Cerebellar cortex (tissue), 1 donor: ENCODE results near the gene RCE1.

ENCODE experiments used
- DNase-seq: peaks from one replicate; pipeline ENCODE4 v3.0.0-alpha.2; 2015; ENCODE audit warnings: low spot score

Gene RCE1

DNA sequence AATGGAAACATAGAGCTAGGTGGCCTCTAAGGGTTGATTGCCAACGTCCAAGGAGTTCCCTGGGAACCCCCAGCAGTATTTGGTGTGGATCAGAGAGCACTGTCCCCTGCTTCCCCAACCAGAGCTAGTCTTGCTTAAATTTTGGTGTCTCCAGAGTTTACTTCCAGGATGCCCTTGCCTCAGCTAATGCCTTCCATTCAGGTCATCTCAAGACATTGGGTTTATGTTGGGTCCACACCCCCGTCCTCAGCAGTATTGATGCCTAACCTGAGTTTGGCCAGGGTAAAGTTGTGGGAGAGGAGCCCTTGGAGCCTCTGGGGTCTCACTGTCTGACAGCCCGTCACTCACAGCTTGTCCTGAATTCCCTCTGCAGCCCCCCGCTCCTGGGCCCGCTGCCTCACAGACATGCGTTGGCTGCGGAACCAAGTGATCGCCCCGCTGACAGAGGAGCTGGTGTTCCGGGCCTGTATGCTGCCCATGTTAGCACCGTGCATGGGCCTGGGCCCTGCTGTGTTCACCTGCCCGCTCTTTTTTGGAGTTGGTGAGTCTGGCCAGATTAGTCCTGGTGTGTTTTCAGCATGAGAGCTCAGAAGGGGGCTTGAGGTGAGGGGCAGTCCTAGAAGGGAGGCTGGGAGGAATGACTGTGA lies 1.4 kb downstream of the RCE1 start:
- DNase-seq = no peak

DNA sequence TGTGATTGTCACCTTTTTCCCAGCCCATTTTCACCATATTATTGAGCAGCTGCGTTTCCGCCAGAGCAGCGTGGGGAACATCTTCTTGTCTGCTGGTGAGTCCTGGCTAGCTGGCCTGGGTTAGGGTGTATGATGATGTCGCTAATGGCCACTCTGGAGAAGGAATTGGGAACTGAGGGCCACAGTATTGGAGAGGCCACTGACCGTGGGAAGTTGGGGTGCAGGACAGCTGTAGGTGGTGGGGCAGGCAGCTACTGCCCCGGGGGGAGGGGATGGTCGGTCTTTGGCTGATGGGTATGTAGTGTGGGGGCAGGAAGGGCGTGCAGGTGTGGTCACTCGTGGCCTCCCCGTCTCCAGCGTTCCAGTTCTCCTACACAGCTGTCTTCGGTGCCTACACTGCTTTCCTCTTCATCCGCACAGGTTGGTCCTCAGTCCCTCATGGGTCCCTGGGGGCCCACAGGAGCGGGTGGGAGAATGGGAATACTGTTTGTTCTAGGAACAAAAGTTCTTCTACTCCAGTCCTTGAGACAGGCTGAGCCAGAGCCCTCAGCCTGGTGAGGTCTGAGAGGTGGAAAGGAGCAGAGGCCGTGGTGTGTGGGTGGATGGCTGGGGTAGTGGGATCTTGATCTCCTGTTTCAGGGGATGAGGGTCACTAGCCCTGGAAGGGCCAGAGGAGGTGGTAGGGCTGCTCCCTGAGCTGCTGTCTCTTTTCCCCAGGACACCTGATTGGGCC lies 2.1 kb downstream of the RCE1 start:
- DNase-seq = no peak

DNA sequence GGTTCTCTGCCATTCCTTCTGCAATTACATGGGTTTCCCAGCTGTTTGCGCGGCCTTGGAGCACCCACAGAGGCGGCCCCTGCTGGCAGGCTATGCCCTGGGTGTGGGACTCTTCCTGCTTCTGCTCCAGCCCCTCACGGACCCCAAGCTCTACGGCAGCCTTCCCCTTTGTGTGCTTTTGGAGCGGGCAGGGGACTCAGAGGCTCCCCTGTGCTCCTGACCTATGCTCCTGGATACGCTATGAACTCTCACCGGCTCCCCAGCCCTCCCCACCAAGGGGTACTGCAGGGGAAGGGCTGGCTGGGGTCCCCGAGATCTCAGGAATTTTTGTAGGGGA lies 2.6 kb downstream of the RCE1 start:
- no peak for DNase-seq

DNA sequence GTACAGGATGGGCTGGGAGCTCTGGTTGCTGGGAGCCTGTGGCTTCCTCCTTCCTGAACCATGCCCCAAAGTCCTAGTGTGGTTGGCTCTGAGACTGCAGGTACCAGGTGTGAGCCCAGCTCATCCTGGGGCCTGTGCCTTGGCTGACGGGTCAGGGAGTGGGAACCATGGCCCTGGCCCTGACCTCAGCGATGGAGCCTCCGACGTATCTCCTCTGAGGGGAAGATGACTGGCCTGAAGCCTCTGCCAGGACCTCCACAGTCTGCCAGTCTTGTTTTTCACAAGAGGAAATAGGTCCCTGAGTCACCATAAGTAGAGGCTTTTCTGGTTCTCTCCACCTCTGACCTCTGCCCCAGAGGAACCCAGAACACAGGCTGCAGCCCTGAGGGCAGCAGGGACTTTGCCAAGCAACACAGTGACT lies 3.4 kb downstream of the RCE1 start:
- no peak for DNase-seq

DNA sequence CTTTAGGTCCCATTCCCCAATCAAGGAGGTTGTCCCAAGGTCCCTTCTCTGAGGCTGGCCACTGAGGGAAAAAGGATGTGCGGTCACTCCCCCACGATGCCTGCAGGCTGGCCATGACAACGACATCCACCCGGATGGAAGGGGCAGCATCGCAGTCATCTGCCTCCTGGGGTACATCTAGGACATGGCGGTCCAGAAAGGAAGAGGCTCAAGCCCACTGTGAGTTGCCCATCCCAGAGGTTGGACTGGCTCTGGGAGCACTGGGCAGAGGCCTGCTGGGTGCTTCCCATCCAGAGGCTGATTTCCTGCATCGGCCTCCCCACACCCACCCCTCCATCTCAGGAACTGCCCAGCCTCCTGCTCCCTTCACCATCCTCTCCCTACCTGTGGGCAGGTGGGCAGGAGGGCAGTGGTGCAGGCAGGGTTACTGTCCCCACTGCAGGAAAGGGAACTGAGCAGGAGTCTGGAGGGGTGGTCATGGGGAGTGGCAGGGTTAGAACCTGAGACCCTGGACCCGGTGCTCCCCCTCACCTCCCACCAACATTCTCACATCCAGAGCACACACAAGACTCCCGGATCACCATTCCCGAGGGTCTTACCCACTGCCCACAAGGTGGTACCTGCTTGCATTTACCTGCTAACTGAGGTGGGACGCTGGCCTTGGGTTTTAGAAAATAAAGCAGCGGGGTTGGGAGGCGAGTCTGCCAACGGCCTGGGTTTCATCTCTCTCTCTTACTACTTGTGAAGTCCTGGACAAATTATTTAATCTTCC lies 4.4 kb downstream of the RCE1 start:
- DNase-seq = no peak

DNA sequence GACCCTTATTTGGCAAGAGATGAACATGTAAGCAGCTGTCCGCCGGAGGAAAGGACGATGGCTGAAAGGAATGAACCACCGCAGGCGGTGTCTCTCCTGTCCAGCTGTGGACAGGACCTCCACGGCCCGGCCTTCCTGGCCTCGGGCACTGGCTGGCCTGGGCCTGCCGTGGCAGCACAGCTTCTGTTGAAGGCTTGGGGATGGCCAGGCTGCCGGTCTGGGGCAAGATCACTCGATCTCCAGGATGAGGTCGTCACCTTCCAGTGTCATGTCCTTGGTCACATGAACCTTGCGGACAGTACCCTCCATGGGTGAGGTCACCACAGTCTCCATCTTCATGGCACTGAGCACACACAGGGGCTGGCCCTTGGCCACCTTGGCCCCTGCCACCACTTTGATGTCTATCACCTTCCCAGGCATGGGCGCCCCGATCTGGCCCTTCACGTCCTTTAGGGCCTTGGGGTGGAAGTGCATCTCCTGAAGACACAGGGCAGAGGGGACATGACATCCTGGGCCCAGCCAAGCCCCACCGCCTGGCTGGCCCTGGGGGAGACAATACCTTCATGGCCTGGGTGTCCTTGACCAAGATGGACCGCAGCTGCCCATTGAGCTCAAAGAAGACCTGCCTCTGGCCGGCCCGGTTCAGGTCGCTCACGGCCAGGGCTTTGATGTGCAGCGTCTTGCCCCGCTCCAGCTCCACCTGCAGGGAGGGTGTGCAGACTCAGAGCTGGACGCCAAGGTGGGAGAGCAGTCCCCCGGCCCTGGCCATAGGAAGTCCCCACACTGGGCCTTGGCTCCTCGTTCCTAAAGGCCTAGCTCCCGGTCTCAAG lies 5.6 kb downstream of the RCE1 start:
- no peak for DNase-seq

DNA sequence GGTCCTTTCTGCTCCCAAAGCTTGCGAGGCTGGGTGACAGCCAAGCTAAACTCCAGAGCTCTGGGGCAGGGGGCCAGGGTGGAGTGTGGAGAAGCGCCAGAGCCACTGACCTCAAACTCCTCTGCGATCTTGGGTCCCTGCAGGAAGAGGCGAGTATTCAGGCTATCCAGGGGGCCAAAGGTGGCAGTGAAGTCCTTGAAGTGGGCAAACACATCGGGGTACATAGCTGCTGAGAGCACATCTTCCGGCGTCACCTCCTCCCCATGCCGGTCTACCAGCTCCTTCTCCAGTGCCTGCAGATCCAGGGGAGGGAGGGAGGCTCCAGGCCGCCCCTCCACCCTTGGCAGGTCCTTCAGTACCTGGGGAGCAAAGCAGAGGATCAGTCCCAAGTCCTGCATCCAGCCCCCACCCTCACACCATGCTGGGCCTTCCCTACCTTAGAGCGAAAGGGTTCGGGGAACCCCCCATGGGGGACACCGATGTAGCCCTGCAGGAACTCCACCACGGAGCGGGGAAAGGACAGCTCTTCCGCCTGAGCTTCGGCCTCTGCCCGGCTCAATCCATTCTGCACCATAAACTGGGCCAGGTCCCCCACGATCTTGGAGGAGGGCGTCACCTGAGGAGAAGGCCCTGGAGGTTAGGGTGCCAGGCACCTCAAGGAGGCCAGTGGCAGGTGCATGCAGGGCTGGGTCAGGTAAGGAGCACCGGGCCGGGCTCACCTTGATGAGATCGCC lies 6.4 kb downstream of the RCE1 start:
- DNase-seq = no peak

DNA sequence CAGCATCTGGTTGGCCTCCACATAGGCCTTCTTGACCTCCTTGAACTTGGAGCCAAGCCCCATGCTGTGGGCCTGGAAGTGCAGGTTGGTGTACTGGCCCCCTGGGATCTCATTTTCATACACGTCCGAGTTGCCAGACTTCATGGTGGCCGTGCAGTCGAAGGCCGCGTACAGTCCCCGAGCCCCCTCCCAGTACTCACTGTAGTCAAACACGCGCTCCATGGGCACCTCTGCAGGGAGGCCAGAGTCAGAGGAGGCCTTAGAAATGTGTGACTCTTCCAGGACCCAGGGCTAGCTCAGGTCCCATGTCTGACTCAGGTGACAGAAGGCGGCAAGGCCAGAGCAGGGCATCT lies 7.0 kb downstream of the RCE1 start:
- no peak for DNase-seq

DNA sequence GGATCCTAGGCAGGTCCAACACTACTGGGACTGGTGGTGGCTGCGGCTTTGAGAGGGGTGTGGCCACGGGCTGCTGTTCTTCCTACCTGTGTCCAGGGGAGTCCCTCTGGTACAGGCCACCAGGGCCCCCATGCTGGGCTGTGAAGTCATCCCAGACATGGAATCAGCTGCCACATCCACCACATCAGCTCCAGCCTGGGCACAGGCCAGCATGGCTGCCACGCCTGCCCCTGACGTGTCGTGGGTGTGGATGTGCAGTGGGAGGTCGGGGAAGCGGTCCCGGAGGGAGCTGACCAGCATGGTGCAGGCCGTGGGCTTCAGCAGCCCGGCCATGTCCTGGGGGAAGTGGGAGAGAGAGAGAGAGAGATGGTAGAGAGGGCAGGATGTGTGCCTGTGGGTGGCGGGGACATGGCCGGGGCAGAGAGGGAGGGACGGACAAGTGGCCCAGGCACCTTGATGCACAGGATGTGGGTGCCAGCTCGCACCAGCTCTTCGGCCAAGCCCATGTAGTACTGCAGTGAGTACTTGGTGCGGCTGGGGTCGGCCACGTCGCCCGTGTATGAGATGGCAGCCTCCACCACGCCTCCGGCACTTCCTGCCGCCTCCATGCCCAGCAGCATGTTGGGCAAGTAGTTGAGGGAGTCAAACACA lies 7.5 kb downstream of the RCE1 start:
- no peak for DNase-seq

DNA sequence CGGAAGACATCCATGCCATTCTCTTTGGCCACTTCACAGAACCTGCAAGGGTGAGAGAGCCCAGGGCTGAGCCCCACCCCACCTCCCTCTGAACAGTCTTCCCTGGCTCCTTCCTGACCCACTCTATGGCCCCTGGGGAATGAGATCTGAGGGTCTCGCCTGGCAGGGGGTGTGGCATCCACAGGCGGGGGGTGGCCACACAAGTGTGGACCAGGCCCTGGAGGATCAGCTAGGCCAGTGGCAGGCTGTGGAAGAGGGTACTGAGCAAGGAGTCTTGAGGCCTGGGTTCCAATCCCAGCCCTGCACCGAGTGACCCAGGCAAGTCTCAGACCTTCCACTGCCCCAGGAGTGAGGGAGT lies 8.0 kb downstream of the RCE1 start:
- no peak for DNase-seq

DNA sequence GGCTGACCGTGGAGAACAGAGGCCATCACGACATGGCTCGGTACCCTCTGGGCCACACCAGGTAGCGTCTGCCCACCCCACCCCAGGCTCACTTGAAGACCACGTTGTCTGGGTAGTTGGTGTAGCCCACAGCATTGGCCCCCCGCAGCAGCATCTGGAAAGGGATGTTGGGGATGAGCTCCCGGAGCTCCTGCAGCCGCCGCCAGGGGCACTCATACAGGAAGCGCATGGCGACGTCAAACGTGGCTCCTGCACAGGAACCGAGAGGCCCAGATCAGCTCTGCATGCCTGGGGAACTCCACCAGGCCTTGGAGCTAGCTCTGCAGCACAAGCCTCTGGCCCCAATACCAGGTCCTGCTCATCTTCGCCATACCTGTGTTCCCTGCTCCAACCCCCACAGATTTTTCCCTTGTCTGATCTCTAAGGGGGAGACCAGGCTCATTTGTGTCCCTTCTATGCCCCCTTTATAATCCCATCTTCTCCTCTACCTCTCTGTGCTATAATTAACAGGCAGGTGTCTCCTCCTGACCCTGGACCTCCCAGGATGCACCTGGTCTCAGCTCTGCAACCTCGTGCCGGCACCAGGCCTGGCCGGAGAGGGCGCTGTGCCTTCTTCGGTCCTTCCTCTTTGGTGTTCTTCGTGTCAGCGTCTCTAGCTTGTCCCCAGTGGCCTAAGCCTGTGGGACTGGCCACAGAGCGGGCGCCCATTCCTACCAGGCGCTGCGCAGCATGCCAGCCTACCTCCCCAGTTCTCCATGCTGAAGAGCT lies 8.6 kb downstream of the RCE1 start:
- DNase-seq = no peak

DNA sequence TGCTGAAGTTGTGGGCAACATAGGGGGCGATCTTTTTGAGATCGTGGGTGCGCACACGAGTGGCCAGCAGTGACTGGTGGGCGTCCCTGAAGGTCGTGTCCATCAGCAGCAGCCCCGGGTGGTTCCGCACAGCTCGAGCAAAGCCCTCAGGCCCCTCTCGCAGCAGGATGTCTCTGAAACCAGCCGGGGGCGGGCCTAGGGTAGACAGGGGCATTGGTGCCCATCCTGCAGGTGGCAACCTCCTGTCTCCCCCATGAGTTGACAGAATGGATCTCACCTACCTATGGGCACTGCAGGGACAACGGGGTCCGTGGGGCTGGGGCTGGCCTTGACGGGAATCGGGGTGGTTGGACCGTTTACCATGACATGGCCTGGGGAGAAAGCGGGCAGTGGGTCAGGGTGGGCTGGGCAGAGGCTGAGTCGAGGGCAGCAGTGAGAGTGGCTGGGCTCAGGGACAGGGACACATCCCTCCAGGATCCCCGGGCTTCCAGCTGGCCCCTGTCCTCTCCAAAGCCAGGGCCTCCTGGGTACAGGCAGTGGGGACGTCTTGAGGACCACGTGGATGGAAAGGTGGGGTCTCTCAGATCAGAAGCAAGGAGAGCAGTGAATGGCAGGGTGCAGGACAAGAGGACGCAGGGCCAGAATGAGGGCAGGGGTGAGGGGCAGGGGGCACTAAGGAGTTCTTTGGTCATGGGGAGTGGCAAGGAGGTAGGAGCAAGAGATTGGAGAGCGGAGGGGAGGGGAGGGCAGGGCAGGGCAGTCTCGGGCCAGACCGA lies 9.4 kb downstream of the RCE1 start:
- no peak for DNase-seq

DNA sequence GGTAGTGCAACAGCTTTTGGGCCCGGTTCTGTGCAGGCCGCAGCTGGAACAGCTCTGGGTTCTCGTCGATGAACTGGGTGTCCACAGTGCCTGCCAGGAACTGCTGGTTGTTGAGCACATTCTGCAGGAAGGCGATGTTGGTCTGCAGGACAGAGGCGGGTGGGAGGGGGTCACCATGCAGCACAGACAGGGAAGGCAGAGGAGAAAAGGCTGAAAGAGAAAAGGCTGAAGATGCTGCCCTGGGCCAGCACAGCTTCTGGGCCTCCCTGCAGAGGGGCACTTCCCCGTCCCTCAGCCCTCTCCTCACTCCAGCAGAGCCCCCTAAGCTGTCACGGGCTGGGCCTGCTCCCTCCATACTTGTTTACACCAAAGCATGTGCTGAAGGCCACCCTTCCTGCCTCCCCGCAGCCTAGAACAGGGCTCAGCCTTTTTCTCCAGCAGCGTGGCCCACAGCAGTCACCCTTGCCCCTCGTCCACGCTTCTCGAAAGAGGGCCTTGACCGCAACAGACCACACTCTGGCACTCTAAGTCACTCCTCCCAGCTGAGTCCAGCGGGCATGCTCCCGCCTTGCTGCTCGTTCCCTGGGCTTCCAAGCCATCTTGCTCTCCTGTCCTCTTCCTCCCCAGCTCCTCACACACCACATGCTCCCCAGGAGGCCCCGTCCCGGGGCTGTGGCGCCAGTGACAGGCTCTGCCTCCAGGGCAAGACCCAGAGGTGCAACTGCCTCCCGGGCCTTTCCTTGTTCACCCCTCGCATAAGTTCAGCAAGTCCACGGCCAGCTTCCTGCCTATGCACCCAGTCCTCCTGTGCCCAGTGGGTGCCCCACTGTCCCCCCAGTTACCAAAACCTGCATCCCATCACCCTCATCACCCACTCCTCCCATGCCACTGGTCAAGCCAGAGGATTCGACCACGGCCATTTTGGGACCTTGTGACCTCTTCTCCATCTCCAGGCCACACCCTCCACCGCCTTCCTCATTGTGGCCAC lies 10.3 kb downstream of the RCE1 start:
- DNase-seq = no peak

DNA sequence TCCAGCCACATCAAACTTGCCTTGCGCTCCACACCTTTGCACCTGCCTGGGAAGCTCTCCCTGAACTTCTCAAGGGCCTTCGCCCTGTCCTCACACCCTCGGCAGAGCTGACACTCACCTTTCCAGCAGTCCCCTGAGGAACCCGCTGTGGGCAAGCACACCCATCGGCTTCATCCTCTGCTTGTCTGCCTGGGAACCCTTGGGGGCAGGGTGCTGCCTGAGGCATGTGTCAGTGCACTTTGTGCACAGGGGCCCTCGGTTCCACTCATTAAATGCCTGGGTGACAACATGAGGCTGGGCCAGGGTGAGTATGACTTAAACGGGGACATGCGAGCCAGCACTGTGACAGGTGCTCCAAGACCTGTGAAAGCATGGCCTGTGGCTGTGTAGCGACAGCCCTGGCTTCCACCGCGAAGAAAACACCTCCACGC lies 11.0 kb downstream of the RCE1 start:
- DNase-seq = no peak

DNA sequence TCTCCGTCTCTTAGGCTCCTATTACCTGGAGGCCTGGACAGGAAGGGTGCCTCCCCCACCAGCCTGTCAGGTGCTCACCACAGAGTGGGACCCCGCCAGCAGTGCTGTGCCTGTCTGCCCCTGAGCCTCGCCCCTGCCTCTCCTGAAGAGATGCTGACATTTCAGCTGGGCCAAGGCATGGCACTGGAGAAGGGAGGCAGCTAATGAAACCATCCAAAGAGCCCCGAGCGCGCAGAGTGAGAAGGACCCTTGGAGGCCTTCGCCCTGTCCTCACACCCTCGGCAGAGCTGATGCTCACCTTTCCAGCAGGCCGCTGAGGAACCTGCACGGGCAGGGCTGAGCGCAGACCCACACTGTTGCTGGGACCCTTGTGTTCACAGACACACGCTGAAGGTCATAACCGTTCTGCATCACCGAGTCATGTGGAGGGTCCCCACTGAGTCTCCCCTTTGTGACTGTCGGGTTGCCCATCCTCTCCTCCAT lies 11.5 kb downstream of the RCE1 start:
- no peak for DNase-seq

DNA sequence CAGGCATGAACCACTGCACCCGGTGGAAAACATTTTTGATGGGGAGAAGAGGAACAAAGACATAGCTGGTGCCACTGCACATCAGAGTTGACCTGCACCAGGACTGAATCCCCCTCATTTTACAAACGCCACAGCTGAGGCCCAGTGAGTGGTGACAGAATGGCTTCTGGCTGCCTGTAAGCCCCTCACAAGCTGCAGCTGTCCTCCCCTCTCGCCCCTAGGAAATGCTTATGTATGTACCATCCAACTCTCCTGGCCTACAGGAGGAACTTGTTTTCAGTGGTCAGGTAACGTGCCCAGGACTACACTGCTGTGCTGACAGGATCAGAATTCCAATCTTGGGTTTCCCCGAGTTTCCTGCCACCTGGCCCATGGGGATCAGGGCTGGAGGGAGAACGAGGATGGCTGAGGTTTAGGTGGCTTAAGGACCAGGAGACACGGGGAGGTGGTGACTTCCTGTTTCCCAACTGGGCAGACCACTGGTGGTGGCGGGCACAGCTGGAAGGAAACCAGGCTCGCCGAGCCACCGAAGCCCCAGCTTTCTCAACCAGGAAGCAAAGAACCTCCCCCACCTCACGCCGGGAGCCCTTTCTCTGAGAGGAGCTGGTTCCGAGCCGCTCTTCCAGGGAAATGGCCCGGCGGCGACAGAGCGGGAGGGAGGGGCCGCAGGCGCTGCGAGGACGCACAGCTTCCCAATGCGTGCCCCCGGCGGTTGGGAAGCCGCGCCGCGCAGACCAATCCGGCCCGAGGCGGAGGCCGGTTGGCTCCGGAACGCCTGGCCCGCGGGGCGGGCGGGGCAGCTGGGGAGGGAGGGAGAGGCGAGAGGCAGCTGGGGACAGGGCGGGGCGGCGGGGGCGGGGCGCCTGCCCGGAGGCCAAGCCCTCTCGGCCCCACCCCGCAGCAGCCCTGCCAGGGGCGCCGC lies 12.6 kb downstream of the RCE1 start:
- peak; percentile 89 for DNase-seq
